Fibroblast of skin of left biceps (primary cell): ENCODE data around the gene SLC35A2.
A peak's percentile ranks its signal among the peaks of the same experiment; 100 is the strongest.
"Not testable (repeated sequence)": the region's sequence is repeated elsewhere in the genome, so short reads cannot be mapped to it uniquely, and the experiment has no call there.

ENCODE experiments used
- DNase-seq, 2 experiments: peaks; one replicate each; pipeline ENCODE4 v3.0.0-alpha.2; 2013; ENCODE audit warnings: low read depth in 2 of 2

Gene SLC35A2

GRCh38 chrX:48902776-48903175 lies 8.7 kb downstream of the SLC35A2 start:
- no peak for DNase-seq

- DNase-seq: no peak
Measured at GRCh38 chrX:48902135-48902534, 9.3 kb downstream of the SLC35A2 start.

- DNase-seq: no peak
Measured at GRCh38 chrX:48901069-48901468, 10.4 kb downstream of the SLC35A2 start.

GRCh38 chrX:48899078-48899410 lies 12.4 kb downstream of the SLC35A2 start:
- no peak for DNase-seq

- DNase-seq: peak; percentile 90 to 91
Measured at GRCh38 chrX:48897625-48898306, 13.7 kb downstream of the SLC35A2 start, which contains the start of the genes PQBP1 and TIMM17B. TSS of gene PQBP1 (plus strand) at chrX:48897930. CDS start at chrX:48898510, 580 bp downstream. TSS of gene TIMM17B (minus strand) at chrX:48897768. CDS start at chrX:48897749, 19 bp downstream.

GRCh38 chrX:48897157-48897624 lies 14.3 kb downstream of the SLC35A2 start:
- DNase-seq: no peak

GRCh38 chrX:48896611-48897011 lies 14.8 kb downstream of the SLC35A2 start:
- DNase-seq: no peak

- no peak for DNase-seq
Measured at GRCh38 chrX:48894891-48895290, 16.6 kb downstream of the SLC35A2 start.

GRCh38 chrX:48893556-48894348 lies 17.7 kb downstream of the SLC35A2 start:
- DNase-seq: no peak

GRCh38 chrX:48892896-48893295 lies 18.6 kb downstream of the SLC35A2 start:
- no peak for DNase-seq

GRCh38 chrX:48891402-48892288 lies 19.8 kb downstream of the SLC35A2 start:
- DNase-seq: peak in 1 of 2 experiments; percentile 32

- no peak for DNase-seq
Measured at GRCh38 chrX:48890934-48891401, 20.5 kb downstream of the SLC35A2 start.

GRCh38 chrX:48890296-48890925 lies 21.0 kb downstream of the SLC35A2 start:
- DNase-seq: no peak

- not testable (repeated sequence) for DNase-seq
Measured at GRCh38 chrX:48886586-48886985, 24.9 kb downstream of the SLC35A2 start.

- no peak for DNase-seq
Measured at GRCh38 chrX:48883729-48884128, 27.7 kb downstream of the SLC35A2 start.

- not testable (repeated sequence) for DNase-seq
Measured at GRCh38 chrX:48876944-48877343, 34.5 kb downstream of the SLC35A2 start.

- not testable (repeated sequence) for DNase-seq
Measured at GRCh38 chrX:48872017-48872416, 39.4 kb downstream of the SLC35A2 start.

GRCh38 chrX:48864210-48864609 lies 47.2 kb downstream of the SLC35A2 start:
- peak in 1 of 2 experiments; percentile 8 for DNase-seq

GRCh38 chrX:48854898-48855297 lies 56.5 kb downstream of the SLC35A2 start:
- DNase-seq: no peak

- DNase-seq: not testable (repeated sequence)
Measured at GRCh38 chrX:48854121-48854804, 57.2 kb downstream of the SLC35A2 start.

GRCh38 chrX:48853494-48853893 lies 58.0 kb downstream of the SLC35A2 start:
- not testable (repeated sequence) for DNase-seq
